Stomach (tissue), 4 donors: ENCODE measurements around the gene SYNE2.

Experiments
- CTCF ChIP-seq, 7 experiments: fragments of 450-650 bp in 4 of 7; fragments of 200-600 bp in 3 of 7; sonication (generic) in 3 of 7; IDR thresholded peaks; one replicate each; pipeline ENCODE4 v1.5.1; 2016 to 2019; ENCODE audit warnings: antibody characterized with exemption in 7 of 7, control low read depth in 2 of 7, mild to moderate bottlenecking in 1 of 7
- EP300 ChIP-seq: sonication (generic); formaldehyde crosslinking; IDR thresholded peaks from one replicate; pipeline ENCODE4 v1.6.1; 2017; ENCODE audit warnings: antibody characterized with exemption
- POLR2A ChIP-seq, 4 donors: fragments of 450-650 bp; IDR thresholded peaks; one replicate each; pipeline ENCODE4 v1.6.1; 2016; ENCODE audit warnings: antibody characterized with exemption in 4 of 4, control low read depth in 2 of 4, mild to moderate bottlenecking in 1 of 4, moderate library complexity in 1 of 4

- no peak for TF ChIP-seq CTCF (IDR thresholded peaks at IDR 0.05)
- peak; percentile 44 for TF ChIP-seq EP300
- TF ChIP-seq POLR2A (IDR thresholded peaks at IDR 0.05) = no peak
Measured at GRCh38 chr14:64082837-64083236, 230.0 kb downstream of the SYNE2 start.
